WTC11 (cell line): ENCODE results near the gene SALL4.

Experiments used
- CREB1 ChIP-seq: sonication (generic); formaldehyde crosslinking; IDR thresholded peaks from 2 replicates; pipeline ENCODE4 v1.8.0; 2023; ENCODE audit warnings: mild to moderate bottlenecking, missing genetic modification reagents
- CTCF ChIP-seq: fragments of 200-600 bp; IDR thresholded peaks from 2 replicates; pipeline ENCODE4 v1.8.0; 2022; ENCODE audit warnings: antibody characterized with exemption
- ELF4 ChIP-seq: sonication (generic); formaldehyde crosslinking; IDR thresholded peaks from 2 replicates; pipeline ENCODE4 v1.8.1; 2022; ENCODE audit warnings: low read depth, mild to moderate bottlenecking, moderate library complexity, missing genetic modification reagents
- JUN ChIP-seq: sonication (generic); formaldehyde crosslinking; IDR thresholded peaks from 2 replicates; pipeline ENCODE4 v1.8.0; 2023; ENCODE audit warnings: mild to moderate bottlenecking, missing genetic modification reagents
- NR3C1 ChIP-seq: sonication (generic); formaldehyde crosslinking; conservative IDR thresholded peaks from 2 replicates; pipeline ENCODE4 v1.8.1; 2023; ENCODE audit warnings: low read depth, mild to moderate bottlenecking, missing genetic modification reagents
- SMAD3 ChIP-seq: sonication (generic); formaldehyde crosslinking; IDR thresholded peaks from 2 replicates; pipeline ENCODE4 v1.8.0; 2022; ENCODE audit warnings: missing genetic modification reagents, mild to moderate bottlenecking, borderline replicate concordance
- SMAD4 ChIP-seq: sonication (generic); formaldehyde crosslinking; IDR thresholded peaks from 2 replicates; pipeline ENCODE4 v1.8.0; 2022; ENCODE audit warnings: mild to moderate bottlenecking, missing genetic modification reagents
- ZNF138 ChIP-seq: sonication (generic); formaldehyde crosslinking; conservative IDR thresholded peaks from 2 replicates; pipeline ENCODE4 v1.8.1; 2022; ENCODE audit warnings: mild to moderate bottlenecking, moderate library complexity, missing genetic modification reagents
- ZNF219 ChIP-seq: sonication (generic); formaldehyde crosslinking; IDR thresholded peaks from 2 replicates; pipeline ENCODE4 v1.8.0; 2023; ENCODE audit warnings: missing genetic modification reagents, mild to moderate bottlenecking, borderline replicate concordance
- ZNF281 ChIP-seq: sonication (generic); formaldehyde crosslinking; IDR thresholded peaks from 2 replicates; pipeline ENCODE4 v1.8.0; 2023; ENCODE audit warnings: mild to moderate bottlenecking, missing genetic modification reagents
- TF ChIP-seq, protein P1 (sequence below): sonication (generic); formaldehyde crosslinking; IDR thresholded peaks from 2 replicates; pipeline ENCODE4 v1.8.0; 2022; ENCODE audit warnings: mild to moderate bottlenecking, missing genetic modification reagents
- TF ChIP-seq, protein P2 (sequence below): sonication (generic); formaldehyde crosslinking; IDR thresholded peaks from 2 replicates; pipeline ENCODE4 v1.8.0; 2022; ENCODE audit warnings: missing genetic modification reagents
- TF ChIP-seq, protein P3 (sequence below): fragments of 250-450 bp; sonication (Bioruptor Pico); IDR thresholded peaks from 2 replicates; pipeline ENCODE4 v2.1.2; 2022; ENCODE audit warnings: mild to moderate bottlenecking, moderate library complexity

- TF ChIP-seq CTCF (no peak), ELF4 (CRISPR knock-in tag) (no peak), CREB1 (CRISPR knock-in tag) (no peak), JUN (no peak), NR3C1 (CRISPR knock-in tag) (no peak), ZNF281 (no peak), ZNF138 (no peak), SMAD3 (CRISPR knock-in tag) (no peak), ZNF219 (CRISPR knock-in tag) (no peak), SMAD4 (no peak)
- TF ChIP-seq, protein P1, sequence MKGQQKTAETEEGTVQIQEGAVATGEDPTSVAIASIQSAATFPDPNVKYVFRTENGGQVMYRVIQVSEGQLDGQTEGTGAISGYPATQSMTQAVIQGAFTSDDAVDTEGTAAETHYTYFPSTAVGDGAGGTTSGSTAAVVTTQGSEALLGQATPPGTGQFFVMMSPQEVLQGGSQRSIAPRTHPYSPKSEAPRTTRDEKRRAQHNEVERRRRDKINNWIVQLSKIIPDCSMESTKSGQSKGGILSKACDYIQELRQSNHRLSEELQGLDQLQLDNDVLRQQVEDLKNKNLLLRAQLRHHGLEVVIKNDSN (CRISPR knock-in tag): no peak
- TF ChIP-seq, protein P2, sequence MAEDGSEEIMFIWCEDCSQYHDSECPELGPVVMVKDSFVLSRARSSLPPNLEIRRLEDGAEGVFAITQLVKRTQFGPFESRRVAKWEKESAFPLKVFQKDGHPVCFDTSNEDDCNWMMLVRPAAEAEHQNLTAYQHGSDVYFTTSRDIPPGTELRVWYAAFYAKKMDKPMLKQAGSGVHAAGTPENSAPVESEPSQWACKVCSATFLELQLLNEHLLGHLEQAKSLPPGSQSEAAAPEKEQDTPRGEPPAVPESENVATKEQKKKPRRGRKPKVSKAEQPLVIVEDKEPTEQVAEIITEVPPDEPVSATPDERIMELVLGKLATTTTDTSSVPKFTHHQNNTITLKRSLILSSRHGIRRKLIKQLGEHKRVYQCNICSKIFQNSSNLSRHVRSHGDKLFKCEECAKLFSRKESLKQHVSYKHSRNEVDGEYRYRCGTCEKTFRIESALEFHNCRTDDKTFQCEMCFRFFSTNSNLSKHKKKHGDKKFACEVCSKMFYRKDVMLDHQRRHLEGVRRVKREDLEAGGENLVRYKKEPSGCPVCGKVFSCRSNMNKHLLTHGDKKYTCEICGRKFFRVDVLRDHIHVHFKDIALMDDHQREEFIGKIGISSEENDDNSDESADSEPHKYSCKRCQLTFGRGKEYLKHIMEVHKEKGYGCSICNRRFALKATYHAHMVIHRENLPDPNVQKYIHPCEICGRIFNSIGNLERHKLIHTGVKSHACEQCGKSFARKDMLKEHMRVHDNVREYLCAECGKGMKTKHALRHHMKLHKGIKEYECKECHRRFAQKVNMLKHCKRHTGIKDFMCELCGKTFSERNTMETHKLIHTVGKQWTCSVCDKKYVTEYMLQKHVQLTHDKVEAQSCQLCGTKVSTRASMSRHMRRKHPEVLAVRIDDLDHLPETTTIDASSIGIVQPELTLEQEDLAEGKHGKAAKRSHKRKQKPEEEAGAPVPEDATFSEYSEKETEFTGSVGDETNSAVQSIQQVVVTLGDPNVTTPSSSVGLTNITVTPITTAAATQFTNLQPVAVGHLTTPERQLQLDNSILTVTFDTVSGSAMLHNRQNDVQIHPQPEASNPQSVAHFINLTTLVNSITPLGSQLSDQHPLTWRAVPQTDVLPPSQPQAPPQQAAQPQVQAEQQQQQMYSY (CRISPR knock-in tag): no peak
- TF ChIP-seq, protein P3, sequence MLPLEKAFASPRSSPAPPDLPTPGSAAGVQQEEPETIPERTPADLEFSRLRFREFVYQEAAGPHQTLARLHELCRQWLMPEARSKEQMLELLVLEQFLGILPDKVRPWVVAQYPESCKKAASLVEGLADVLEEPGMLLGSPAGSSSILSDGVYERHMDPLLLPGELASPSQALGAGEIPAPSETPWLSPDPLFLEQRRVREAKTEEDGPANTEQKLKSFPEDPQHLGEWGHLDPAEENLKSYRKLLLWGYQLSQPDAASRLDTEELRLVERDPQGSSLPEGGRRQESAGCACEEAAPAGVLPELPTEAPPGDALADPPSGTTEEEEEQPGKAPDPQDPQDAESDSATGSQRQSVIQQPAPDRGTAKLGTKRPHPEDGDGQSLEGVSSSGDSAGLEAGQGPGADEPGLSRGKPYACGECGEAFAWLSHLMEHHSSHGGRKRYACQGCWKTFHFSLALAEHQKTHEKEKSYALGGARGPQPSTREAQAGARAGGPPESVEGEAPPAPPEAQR (CRISPR knock-in tag): no peak
Measured at GRCh38 chr20:51738877-51739447, 63.4 kb downstream of the SALL4 start.
